ENCODE results near the gene PSMB5. TPM values are rescaled to one million over a fixed set of nuclear protein-coding genes. Genes with fewer than 3 reads are reported as not detected.

The PSMB5 gene
- total RNA-seq, 1 experiment from 2014 or later = 224 TPM

DNA sequence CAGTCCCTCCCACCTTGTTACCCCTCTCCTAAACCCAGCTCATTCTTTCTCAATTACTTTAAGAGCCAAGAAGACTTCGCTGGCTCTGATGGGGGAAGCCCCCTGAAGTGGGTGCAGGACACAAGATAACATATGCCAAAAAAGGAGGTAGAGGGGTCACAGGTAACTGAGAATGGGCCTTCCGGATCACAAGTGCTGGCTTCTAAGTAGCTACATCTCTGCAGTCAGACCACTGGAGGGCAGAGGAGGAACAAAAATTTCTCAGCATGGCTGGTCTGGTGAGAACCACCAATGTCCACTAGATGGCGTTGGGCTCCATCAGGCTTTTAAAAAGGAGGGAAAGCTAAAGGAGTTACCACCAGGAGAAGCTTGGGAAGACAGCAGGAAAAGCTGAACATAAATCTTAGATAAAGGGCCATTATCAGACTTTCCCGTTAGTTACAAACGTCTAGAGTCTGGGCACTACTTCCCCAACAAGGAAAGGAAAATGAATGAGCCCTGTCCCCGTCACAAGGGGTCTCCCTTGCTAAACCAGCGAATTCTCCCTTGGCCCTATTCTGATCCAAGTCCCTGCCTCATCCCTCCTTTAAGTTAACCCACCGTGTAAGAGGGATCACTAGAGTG is 34.2 kb upstream of the PSMB5 start:
- no peaks in the 10 kb centered on the region for H3K9me3 Mint-ChIP-seq
- DNase-seq (ENCODE audit: low spot score) = peak; percentile 86
- CTCF ChIA-PET = interaction anchor here (0.5 to 2.2 kb wide), 100 partner anchors 9 to 1353 kb away, joined by 3 to 160 read pairs (median 5); partner anchors contain the start of genes ACIN1, AJUBA, BCL2L2 and C14orf119

DNA sequence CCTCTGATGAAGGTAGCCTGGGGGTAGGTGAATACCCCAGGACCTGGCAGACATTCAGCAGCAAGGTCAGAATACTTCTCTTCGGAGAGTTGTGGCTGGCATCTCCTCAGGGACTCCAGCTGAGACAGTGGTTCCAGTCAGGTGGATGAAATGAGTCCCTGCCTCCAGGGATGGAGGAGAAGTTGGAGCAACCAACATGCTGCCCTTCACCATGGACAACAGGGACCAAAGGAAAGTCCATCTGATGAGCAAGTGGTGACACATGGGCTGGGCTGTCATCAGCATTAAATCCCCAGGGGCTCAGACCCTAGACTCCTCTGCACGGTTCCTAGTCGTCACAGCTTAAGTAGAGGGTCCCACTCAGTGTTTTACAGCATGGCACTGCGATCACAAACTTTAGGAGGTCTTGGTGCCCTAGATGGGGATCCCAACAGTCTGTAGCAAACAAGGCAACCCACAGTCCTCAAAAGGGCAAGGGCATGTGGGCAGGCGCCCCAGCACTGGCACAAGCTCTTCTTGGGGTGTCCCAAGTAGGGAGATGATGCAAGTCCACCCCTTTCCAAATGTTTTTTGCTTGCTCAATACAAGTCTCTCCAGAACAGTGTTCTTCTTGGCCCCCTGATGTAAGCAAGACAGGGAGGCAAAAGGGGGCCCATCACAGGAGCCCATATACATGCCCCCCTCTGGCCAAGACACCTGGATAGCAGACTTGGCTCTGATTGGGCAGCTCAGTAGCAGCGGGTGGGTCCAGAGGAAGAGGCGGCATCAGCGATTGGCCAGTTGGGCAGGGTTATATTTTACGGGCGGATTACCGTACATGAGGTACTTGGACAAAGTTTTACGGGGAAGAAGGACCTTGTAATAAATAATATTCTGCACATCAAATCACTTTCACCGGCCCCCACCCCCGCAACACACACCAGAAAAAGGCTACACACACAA is 33.4 kb upstream of the PSMB5 start:
- H3K4me1 Mint-ChIP-seq = peaks cover 38% of the 10 kb centered on the region
- ChIA-PET POLR2A (interaction anchor here (0.6 to 2.0 kb wide), 6 partner anchors 9 to 122 kb away, joined by 3 to 12 read pairs (median 4); partner anchors contain the start of genes ACIN1 and C14orf119), CTCF (interaction anchor here (0.5 to 2.2 kb wide), 91 partner anchors 10 to 1352 kb away, joined by 3 to 160 read pairs (median 6); partner anchors contain the start of genes ACIN1, AJUBA, BCL2L2 and C14orf119)
- H3K36me3 Mint-ChIP-seq = peaks cover 75% of the 10 kb centered on the region
- H3K27me3 Mint-ChIP-seq (ENCODE audit: low read depth) = no peaks in the 10 kb centered on the region
- no peak for DNase-seq (ENCODE audit: low spot score)
- no peaks in the 10 kb centered on the region for H3K9me3 Mint-ChIP-seq
- TF ChIP-seq, protein P1, sequence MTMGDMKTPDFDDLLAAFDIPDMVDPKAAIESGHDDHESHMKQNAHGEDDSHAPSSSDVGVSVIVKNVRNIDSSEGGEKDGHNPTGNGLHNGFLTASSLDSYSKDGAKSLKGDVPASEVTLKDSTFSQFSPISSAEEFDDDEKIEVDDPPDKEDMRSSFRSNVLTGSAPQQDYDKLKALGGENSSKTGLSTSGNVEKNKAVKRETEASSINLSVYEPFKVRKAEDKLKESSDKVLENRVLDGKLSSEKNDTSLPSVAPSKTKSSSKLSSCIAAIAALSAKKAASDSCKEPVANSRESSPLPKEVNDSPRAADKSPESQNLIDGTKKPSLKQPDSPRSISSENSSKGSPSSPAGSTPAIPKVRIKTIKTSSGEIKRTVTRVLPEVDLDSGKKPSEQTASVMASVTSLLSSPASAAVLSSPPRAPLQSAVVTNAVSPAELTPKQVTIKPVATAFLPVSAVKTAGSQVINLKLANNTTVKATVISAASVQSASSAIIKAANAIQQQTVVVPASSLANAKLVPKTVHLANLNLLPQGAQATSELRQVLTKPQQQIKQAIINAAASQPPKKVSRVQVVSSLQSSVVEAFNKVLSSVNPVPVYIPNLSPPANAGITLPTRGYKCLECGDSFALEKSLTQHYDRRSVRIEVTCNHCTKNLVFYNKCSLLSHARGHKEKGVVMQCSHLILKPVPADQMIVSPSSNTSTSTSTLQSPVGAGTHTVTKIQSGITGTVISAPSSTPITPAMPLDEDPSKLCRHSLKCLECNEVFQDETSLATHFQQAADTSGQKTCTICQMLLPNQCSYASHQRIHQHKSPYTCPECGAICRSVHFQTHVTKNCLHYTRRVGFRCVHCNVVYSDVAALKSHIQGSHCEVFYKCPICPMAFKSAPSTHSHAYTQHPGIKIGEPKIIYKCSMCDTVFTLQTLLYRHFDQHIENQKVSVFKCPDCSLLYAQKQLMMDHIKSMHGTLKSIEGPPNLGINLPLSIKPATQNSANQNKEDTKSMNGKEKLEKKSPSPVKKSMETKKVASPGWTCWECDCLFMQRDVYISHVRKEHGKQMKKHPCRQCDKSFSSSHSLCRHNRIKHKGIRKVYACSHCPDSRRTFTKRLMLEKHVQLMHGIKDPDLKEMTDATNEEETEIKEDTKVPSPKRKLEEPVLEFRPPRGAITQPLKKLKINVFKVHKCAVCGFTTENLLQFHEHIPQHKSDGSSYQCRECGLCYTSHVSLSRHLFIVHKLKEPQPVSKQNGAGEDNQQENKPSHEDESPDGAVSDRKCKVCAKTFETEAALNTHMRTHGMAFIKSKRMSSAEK (CRISPR knock-in tag; IDR thresholded peaks at IDR 0.05; ENCODE audit: borderline replicate concordance) = no peak
- TF ChIP-seq GTF2I (CRISPR knock-in tag; conservative IDR thresholded peaks at IDR 0.05) (no peak), MLX (CRISPR knock-in tag; IDR thresholded peaks at IDR 0.05) (no peak), KAT7 (CRISPR knock-in tag; IDR thresholded peaks at IDR 0.05; ENCODE audit: borderline replicate concordance) (no peak)
- H3K4me3 Mint-ChIP-seq = peak overlapping the region; percentile 48
- no peak for ATAC-seq
- peak overlapping the region; percentile 71; the same call in 1 of the 2 replicates for H3K27ac Mint-ChIP-seq

More for the DNA sequence above, 34.2 kb upstream of the PSMB5 start:
- Mint-ChIP-seq H3K4me3 (peak overlapping the region; percentile 48), H3K4me1 (peaks cover 38% of the 10 kb centered on the region), H3K27me3 (ENCODE audit: low read depth) (no peaks in the 10 kb centered on the region), H3K27ac (peak overlapping the region; percentile 71; the same call in 1 of the 2 replicates), H3K36me3 (peaks cover 73% of the 10 kb centered on the region)
- peak; percentile 70 for ATAC-seq
- TF ChIP-seq GABPB1 (CRISPR knock-in tag; IDR thresholded peaks at IDR 0.05) (peak; percentile 13; the same call in 1 of the 2 replicates), ZNF396 (CRISPR knock-in tag; IDR thresholded peaks at IDR 0.05; ENCODE audit: borderline replicate concordance) (no peak), TEAD1 (CRISPR knock-in tag; IDR thresholded peaks at IDR 0.05) (no peak), MAX (CRISPR knock-in tag; IDR thresholded peaks at IDR 0.05) (0 out of 2 replicates have a peak, but pooled peaks have one; percentile 41)
- TF ChIP-seq, protein P2, sequence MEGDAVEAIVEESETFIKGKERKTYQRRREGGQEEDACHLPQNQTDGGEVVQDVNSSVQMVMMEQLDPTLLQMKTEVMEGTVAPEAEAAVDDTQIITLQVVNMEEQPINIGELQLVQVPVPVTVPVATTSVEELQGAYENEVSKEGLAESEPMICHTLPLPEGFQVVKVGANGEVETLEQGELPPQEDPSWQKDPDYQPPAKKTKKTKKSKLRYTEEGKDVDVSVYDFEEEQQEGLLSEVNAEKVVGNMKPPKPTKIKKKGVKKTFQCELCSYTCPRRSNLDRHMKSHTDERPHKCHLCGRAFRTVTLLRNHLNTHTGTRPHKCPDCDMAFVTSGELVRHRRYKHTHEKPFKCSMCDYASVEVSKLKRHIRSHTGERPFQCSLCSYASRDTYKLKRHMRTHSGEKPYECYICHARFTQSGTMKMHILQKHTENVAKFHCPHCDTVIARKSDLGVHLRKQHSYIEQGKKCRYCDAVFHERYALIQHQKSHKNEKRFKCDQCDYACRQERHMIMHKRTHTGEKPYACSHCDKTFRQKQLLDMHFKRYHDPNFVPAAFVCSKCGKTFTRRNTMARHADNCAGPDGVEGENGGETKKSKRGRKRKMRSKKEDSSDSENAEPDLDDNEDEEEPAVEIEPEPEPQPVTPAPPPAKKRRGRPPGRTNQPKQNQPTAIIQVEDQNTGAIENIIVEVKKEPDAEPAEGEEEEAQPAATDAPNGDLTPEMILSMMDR (IDR thresholded peaks at IDR 0.05) = peak; percentile 74
- TF ChIP-seq, protein P3, sequence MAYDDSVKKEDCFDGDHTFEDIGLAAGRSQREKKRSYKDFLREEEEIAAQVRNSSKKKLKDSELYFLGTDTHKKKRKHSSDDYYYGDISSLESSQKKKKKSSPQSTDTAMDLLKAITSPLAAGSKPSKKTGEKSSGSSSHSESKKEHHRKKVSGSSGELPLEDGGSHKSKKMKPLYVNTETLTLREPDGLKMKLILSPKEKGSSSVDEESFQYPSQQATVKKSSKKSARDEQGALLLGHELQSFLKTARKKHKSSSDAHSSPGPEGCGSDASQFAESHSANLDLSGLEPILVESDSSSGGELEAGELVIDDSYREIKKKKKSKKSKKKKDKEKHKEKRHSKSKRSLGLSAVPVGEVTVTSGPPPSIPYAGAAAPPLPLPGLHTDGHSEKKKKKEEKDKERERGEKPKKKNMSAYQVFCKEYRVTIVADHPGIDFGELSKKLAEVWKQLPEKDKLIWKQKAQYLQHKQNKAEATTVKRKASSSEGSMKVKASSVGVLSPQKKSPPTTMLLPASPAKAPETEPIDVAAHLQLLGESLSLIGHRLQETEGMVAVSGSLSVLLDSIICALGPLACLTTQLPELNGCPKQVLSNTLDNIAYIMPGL (CRISPR knock-in tag; IDR thresholded peaks at IDR 0.05) = peak; percentile 54; the same call in 1 of the 2 replicates
- POLR2A ChIA-PET = interaction anchor here (0.6 to 2.0 kb wide), 7 partner anchors 10 to 1515 kb away, joined by 3 to 12 read pairs (median 5); partner anchors contain the start of genes ACIN1 and C14orf119
